ENCODE results near the gene TFCP2L1. TPM values are rescaled to one million over a fixed set of nuclear protein-coding genes. Genes with fewer than 3 reads are reported as not detected.

TFCP2L1 gene
- total RNA-seq, 1 donor from 2014 or later: not detected

GRCh38 chr2:121295911-121296650, 11.1 kb upstream of the TFCP2L1 start:
- DNase-seq (ENCODE audit: low read depth): no peak

- DNase-seq (ENCODE audit: low read depth): no peak
Measured at GRCh38 chr2:121294881-121295840, 10.2 kb upstream of the TFCP2L1 start.

- no peak for DNase-seq (ENCODE audit: low read depth)
Measured at GRCh38 chr2:121293450-121294325, 8.7 kb upstream of the TFCP2L1 start.

- no peak for DNase-seq (ENCODE audit: low read depth)
Measured at GRCh38 chr2:121291251-121291580, 6.2 kb upstream of the TFCP2L1 start.

DNA sequence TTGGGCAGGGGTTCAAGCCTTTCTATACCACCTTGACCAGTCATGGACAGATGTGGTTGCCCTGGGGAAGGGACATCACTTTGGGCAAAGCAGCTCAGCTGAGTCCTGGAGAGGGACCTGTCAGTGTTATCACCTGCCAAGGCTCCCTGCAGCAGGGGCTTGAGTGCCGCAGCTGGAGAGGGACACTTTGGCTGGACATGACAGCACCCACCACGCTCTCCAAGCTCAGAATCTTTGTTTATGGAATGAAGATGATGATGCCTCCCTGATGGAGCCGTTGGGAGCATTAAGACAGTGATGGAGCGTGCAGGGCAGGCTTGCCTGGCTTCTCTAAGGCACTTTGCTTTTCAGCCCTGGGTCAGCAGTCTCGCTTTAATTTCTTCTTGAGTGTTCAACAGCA, 4.3 kb upstream of the TFCP2L1 start:
- no peak for DNase-seq (ENCODE audit: low read depth)

GRCh38 chr2:121288454-121289231, 3.6 kb upstream of the TFCP2L1 start:
- no peak for DNase-seq (ENCODE audit: low read depth)

- no peak for DNase-seq (ENCODE audit: low read depth)
Measured at GRCh38 chr2:121287956-121288355, 3.0 kb upstream of the TFCP2L1 start.

DNA sequence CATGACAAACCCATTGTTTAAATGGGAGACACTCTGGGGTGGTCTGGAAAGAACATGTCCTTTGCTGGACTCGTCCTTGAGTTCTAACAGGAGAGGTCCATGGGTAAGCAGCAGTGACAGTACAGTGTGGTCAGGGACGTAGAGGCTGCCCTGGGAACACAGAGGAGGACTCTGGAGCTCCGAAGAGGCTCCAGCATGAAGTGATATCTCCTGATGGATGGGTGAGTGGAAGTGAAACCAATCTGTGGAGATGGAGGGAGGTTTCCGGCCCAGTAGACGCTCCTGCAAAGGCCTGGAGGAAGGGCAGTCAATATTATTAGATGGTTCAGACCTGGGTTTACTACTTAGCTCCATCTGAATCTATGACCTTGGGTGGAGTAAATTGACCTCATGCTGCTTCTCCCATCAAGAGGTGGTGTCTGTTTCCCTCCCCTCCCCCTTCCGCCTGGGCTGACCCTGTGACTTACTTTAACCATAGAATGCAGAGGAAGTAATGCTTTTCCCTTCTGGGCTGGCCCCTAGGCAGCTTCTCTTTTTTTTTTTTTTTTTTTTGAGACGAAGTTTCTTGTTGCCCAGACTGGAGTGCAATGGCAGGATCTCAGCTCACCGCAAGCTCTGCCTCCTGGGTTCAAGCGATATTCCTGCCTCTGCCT, 2.3 kb upstream of the TFCP2L1 start:
- no peak for DNase-seq (ENCODE audit: low read depth)

DNA sequence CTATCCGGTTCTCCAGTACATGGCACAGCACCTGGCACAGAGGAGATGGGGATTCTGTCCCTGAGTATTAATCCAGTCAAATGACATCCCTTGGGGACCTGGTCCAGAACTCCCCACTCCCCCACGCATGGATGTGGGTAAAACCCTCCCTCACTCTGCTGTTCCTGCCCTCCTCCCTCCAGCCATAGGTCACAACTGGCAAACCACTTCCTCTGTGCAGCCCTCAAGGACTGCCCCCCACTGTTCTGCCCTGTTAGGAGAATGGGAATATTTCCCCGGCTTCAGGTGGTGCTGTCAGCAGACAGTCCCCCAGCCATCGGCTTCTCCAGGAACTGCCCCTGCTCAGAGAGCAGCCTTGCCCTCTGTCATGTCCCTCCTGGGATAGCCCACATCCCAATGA, 1.5 kb upstream of the TFCP2L1 start:
- DNase-seq (ENCODE audit: low read depth): no peak

DNA sequence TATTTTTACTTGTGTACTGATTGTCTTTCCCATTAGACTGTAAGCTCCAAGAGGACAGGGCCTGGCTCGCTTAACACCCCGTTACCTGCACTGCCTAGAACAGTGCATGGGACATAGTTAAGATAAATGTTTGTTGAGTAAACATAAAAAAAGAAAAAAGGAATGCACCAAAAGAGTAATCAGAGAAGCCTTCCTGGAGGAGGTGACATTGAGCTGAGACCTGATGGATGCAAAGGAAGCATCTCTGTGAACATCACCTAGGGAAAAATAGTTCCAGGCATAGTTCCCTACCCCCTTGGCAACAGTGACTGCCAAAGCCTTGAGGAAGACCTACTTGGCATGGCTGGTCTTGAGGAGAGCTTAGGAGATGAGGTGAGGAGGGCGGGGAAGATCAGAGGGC, 924 bp upstream of the TFCP2L1 start:
- no peak for DNase-seq (ENCODE audit: low read depth)

DNA sequence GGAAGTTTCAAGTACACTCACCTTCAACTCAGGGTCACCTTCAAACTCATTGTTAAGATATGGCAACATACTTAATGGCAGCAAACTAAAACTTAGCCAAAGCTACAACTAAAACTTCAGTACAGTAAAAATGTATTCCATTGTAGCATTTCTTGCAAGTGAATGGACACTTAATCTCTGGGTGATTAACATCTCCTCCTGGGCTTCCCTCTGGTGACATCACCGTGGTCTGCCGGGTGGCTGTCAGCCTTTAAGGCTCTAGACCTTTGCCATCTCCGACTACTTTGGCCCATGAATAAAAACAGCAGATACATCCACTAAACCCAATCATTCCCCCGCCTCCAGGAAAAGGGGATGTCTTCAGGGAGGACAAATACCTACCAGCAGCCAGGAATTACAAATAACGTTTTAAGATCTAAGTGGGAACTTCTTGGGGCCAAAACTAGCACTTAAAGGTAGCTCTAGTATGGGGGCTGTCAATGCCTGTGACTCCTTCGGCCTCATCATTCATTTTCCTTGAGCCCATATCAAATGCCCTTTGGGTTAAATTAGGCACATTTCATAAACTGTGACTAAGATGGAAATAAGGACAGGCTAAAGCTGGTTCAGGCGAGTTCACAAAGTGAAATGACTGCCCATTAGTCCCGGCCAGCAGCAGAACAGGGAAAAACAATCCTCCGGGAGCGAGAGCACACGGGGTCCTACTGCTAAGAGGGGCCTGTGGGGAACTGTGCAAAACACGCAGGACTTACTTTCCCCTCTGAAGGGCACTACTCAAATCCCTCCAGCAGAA, 1.1 kb downstream of the TFCP2L1 start:
- no peak for DNase-seq (ENCODE audit: low read depth)

DNA sequence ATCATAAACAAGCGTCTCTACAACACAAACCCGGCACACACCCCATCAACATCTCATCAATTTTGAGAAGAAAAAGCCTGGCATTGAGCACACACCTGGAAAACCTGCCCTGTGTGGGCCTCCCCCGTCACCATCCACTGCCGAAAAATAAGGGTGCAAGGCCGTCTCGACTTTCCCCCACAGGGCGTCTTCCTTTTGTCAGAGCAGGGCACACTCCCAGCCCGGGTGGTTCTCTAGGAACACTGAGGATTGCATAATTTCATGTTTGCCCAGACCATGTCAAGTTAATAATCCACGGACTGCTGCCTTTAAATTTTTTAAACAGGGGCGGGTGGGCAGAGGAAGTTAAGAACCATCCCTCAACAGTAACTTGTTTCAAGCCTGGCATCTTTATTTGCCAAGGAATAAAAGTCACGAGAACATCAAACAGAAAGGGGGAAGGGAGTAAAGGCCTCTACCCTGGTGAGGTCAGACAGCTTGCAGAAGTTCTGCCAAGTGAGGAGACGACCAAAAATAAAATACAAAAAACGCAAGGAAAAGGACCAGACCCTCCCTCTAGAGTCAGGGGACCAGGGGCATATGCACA, 2.1 kb downstream of the TFCP2L1 start:
- DNase-seq (ENCODE audit: low read depth): no peak

DNA sequence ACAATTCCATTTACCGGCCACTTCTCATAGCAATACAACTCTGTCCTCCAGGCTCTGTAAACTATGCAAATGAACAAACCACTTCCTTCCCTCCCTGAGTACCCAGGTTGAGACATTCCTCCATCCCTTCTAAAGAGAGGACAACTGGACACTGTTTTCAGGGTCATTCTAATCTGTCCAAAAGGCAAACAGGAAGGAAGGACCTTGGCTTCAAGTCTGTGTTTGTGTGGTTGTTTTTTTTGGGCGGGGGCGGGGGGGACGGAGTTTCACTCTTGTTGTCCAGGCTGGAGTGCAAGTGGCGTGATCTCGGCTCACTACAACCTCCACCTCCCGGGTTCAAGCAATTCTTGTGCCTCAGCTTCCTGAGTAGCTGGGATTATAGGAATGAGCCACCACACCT, 3.3 kb downstream of the TFCP2L1 start:
- no peak for DNase-seq (ENCODE audit: low read depth)

DNA sequence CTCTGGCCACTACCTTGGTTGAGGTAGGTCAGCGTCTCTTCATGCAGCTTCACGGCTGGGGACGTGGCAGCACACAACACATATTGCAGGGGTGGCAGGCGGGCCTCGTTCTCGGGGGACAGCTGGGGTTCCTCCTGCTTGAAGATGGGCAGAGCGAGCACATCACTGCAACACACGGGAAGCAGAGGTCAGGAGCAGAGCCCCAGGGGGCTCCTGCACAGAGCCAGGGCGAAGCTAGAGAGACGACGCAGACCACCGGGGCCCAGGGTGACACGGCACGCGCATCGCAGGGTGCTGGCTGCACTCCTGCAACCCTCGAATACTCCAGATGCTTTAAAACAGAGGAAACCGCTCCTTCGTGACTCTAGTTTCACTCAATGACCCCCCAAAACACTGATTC, 3.9 kb downstream of the TFCP2L1 start:
- DNase-seq (ENCODE audit: low read depth): no peak

DNA sequence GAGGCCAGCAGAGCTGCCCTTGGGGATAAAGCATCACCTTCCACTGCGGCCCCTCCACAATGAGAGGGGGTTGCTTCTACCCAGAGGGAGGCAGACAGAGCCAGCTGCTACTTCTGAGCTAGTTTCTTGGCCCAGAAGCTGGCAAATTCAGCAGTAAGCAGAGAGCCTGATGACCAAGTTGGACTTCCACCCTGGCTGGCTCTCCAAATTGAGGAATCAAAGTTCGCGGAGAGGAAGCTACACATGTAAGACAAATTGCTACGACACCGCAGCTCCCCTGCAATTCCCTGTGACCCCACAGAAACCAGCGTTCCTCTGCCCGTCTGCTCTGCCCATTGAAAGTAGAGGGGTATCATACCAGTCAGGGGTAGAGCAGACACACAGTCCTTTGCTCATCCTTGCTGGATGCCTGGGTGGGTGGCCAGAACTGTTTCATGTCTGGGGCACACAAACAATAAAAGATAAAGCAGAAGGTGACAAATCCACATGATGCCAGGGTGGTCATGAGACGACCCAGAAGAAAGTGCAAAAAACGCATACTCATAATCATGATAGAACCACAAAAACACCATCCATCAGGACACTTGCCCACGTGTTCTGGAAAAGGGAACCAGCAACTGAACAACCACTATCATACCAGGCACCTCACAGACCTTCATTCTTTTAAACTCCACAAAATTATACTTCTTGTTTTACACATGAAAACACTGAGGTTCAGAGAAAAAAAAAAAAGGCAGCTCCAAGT, 5.4 kb downstream of the TFCP2L1 start:
- DNase-seq (ENCODE audit: low read depth): no peak

DNA sequence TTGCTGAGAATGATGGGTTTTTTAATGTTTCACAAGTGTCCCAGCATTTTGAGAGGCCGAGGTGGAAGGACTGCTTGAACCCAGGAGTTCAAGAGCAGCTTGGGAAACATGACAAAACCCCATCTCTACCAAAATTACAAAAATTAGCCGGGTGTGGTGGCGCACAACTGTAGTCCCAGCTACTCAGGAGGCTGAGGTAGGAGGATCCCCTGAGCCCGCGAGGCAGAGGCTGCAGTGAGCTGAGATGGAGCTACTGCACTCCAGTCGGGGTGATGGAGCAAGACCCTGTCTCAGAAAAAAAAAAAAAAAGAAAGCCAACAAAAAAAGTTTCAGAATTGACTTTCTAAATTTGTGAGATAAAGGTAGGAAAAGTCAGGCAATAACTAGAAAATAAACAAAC, 8.7 kb downstream of the TFCP2L1 start:
- DNase-seq (ENCODE audit: low read depth): no peak

- no peak for DNase-seq (ENCODE audit: low read depth)
Measured at GRCh38 chr2:121273116-121273515, 11.9 kb downstream of the TFCP2L1 start.

GRCh38 chr2:121272596-121272995, 12.4 kb downstream of the TFCP2L1 start:
- DNase-seq (ENCODE audit: low read depth): no peak

Measured in myocyte (in vitro differentiated cells).